K562 (cell line): ENCODE results near the gene TMC2. TPM values are rescaled to one million over a fixed set of nuclear protein-coding genes. Genes with fewer than 3 reads are reported as not detected.
A peak's percentile ranks its signal among the peaks of the same experiment; 100 is the strongest.

Experiments
- ATF2 ChIP-seq: sonication (generic); formaldehyde crosslinking; IDR thresholded peaks from 2 replicates; pipeline ENCODE4 v1.8.1; 2022; ENCODE audit warnings: missing genetic modification reagents
- ATF3 ChIP-seq, 2 experiments: fragments of 450-650 bp in 1 of 2; sonication (generic) in 1 of 2; formaldehyde crosslinking in 1 of 2; IDR thresholded peaks in 1 of 2; conservative IDR thresholded peaks in 1 of 2; 2 replicates each; pipeline versions ENCODE4 v1.6.1 to v1.8.1; 2016 to 2023; ENCODE audit warnings: mild to moderate bottlenecking in 2 of 2, moderate library complexity in 2 of 2, inconsistent platforms in 1 of 2, missing genetic modification reagents in 1 of 2
- CTCFL ChIP-seq: IDR thresholded peaks from 2 replicates; pipeline ENCODE4 v1.6.1; 2011; ENCODE audit warnings: borderline replicate concordance, low read depth, mild to moderate bottlenecking, moderate library complexity, low read length; ENCODE audit not compliant: insufficient read depth, poor library complexity, severe bottlenecking
- DEAF1 ChIP-seq: fragments of 450-650 bp; formaldehyde crosslinking; IDR thresholded peaks from 2 replicates; pipeline ENCODE4 v1.4.0; 2020; ENCODE audit warnings: mild to moderate bottlenecking, moderate library complexity
- GTF2A2 ChIP-seq: IDR thresholded peaks from 2 replicates; pipeline ENCODE4 v1.6.1; 2016; ENCODE audit warnings: mild to moderate bottlenecking, missing genetic modification characterization, missing compliant biosample characterization
- HEY1 ChIP-seq: fragments of 250-450 bp; sonication (Bioruptor Pico); IDR thresholded peaks from 2 replicates; pipeline ENCODE4 v1.5.0; 2020; ENCODE audit warnings: mild to moderate bottlenecking, moderate library complexity, borderline replicate concordance
- KDM2B ChIP-seq: fragments of 250-450 bp; sonication (Bioruptor Pico); IDR thresholded peaks from 2 replicates; pipeline ENCODE4 v1.8.0; 2021; ENCODE audit warnings: mild to moderate bottlenecking, moderate library complexity
- NFIX ChIP-seq: fragments of 250-450 bp; sonication (Bioruptor Pico); IDR thresholded peaks from 2 replicates; pipeline ENCODE4 v1.4.0; 2020; ENCODE audit warnings: low read depth, mild to moderate bottlenecking, moderate library complexity
- PCBP1 ChIP-seq: fragments of 200-400 bp; formaldehyde crosslinking; IDR thresholded peaks from 2 replicates; pipeline ENCODE4 v1.6.1; 2018; ENCODE audit warnings: mild to moderate bottlenecking, low read depth, low read length; ENCODE audit not compliant: poor library complexity, severe bottlenecking
- RAD51 ChIP-seq: fragments of 450-650 bp; IDR thresholded peaks from 2 replicates; pipeline ENCODE4 v1.7.1; 2016; ENCODE audit warnings: low read depth, mild to moderate bottlenecking, borderline replicate concordance
- TFAP4 ChIP-seq: sonication (generic); formaldehyde crosslinking; IDR thresholded peaks from 2 replicates; pipeline ENCODE4 v1.8.0; 2022; ENCODE audit warnings: missing genetic modification reagents, mild to moderate bottlenecking, moderate library complexity, borderline replicate concordance
- TOE1 ChIP-seq, 2 experiments: fragments of 450-650 bp in 1 of 2; sonication (generic) in 1 of 2; formaldehyde crosslinking in 1 of 2; IDR thresholded peaks; 2 replicates each; pipeline versions ENCODE4 v1.7.1 to v1.8.0; 2016 to 2022; ENCODE audit warnings: borderline replicate concordance in 2 of 2, mild to moderate bottlenecking in 2 of 2, antibody characterized with exemption in 1 of 2, inconsistent platforms in 1 of 2, low read depth in 1 of 2, missing genetic modification reagents in 1 of 2, moderate library complexity in 1 of 2
- ZBTB49 ChIP-seq: sonication (generic); formaldehyde crosslinking; IDR thresholded peaks from 2 replicates; pipeline ENCODE4 v1.8.0; 2022; ENCODE audit warnings: missing genetic modification reagents, mild to moderate bottlenecking, borderline replicate concordance
- ZNF444 ChIP-seq: fragments of 250-450 bp; sonication (Bioruptor Pico); IDR thresholded peaks from 2 replicates; pipeline ENCODE4 v1.4.0; 2020; ENCODE audit warnings: mild to moderate bottlenecking, moderate library complexity
- ZSCAN32 ChIP-seq: fragments of 450-650 bp; formaldehyde crosslinking; IDR thresholded peaks from 2 replicates; pipeline ENCODE4 v1.4.0; 2020; ENCODE audit warnings: mild to moderate bottlenecking, moderate library complexity
- polyA plus RNA-seq, 8 experiments: library from polyadenylated mRNA; depleted of rRNA in 4 of 8; stranded (reverse) in 5 of 8; unstranded in 3 of 8; fragments of >200 nt; fragmentation: Nextera tagmentation in 2 of 8; fragmentation: Illumina TruSeq in 1 of 8; extraction: Ambion mirVana in 2 of 8; extraction: Trizol in 1 of 8; gene quantifications; 2 replicates each; pipeline versions ENCODE4 v1.2.1 to v1.2.3, GENCODE V29; 2011 to 2014; ENCODE audit warnings: inconsistent platforms in 1 of 8, missing spikeins in 1 of 8
- total RNA-seq, 7 experiments: library from RNA; depleted of rRNA in 6 of 7; stranded (reverse); fragments of >200 nt in 6 of 7; fragmentation: Illumina TruSeq in 2 of 7; extraction: Trizol in 2 of 7; gene quantifications; 2 replicates each; pipeline versions ENCODE4 v1.2.1 to v1.2.3, GENCODE V29; 2011 to 2021; ENCODE audit warnings: low replicate concordance in 1 of 7

The TMC2 gene
- total and polyA plus RNA-seq, 9 of the 15 experiments (the other 6 are each of a cell fraction or from before 2014, with no cell fraction given), result not detected

GRCh38 chr20:2523919-2524708 is 12.3 kb upstream of the TMC2 start (continued):
- TF ChIP-seq ZNF444 (CRISPR knock-in tag), result no peak
- TF ChIP-seq HEY1 (CRISPR knock-in tag), result no peak
- peak; percentile 84 for TF ChIP-seq CTCFL
- TF ChIP-seq ATF2 (CRISPR knock-in tag), result no peak
- no peak for TF ChIP-seq DEAF1
- no peak for TF ChIP-seq ZBTB49 (CRISPR knock-in tag)
- TF ChIP-seq TOE1 (IDR thresholded peaks at IDR 0.05; ENCODE audit: borderline replicate concordance), result no peak
- TF ChIP-seq TOE1 (CRISPR knock-in tag; IDR thresholded peaks at IDR 0.05; ENCODE audit: borderline replicate concordance, low read depth), result no peak
- no peak for TF ChIP-seq KDM2B (CRISPR knock-in tag)
- no peak for TF ChIP-seq GTF2A2 (tag)
- no peak for TF ChIP-seq NFIX (CRISPR knock-in tag)
- no peak for TF ChIP-seq RAD51
- peak; percentile 9 for TF ChIP-seq PCBP1
- peak; percentile 69 for TF ChIP-seq TFAP4 (CRISPR knock-in tag)
- no peak for TF ChIP-seq ZSCAN32 (CRISPR knock-in tag)
- no peak for TF ChIP-seq ATF3 (IDR thresholded peaks at IDR 0.05)
- TF ChIP-seq ATF3 (CRISPR knock-in tag; conservative IDR thresholded peaks at IDR 0.05), result no peak
